ENCODE measurements around the gene SET. TPM values are rescaled to one million over a fixed set of nuclear protein-coding genes. Genes with fewer than 3 reads are reported as not detected.

The SET gene, protein sequence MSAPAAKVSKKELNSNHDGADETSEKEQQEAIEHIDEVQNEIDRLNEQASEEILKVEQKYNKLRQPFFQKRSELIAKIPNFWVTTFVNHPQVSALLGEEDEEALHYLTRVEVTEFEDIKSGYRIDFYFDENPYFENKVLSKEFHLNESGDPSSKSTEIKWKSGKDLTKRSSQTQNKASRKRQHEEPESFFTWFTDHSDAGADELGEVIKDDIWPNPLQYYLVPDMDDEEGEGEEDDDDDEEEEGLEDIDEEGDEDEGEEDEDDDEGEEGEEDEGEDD
- 438 to 515 TPM (median 467 TPM) in 5 replicates for total RNA-seq (2022; extraction: Qiagen RNA extraction)

GRCh38 chr9:128688501-128689292 is at the start of gene SET:
Gene SET, plus strand, starts transcription at chr9:128689222. Its CDS starts 361 bp downstream, at chr9:128689583.

DNA sequence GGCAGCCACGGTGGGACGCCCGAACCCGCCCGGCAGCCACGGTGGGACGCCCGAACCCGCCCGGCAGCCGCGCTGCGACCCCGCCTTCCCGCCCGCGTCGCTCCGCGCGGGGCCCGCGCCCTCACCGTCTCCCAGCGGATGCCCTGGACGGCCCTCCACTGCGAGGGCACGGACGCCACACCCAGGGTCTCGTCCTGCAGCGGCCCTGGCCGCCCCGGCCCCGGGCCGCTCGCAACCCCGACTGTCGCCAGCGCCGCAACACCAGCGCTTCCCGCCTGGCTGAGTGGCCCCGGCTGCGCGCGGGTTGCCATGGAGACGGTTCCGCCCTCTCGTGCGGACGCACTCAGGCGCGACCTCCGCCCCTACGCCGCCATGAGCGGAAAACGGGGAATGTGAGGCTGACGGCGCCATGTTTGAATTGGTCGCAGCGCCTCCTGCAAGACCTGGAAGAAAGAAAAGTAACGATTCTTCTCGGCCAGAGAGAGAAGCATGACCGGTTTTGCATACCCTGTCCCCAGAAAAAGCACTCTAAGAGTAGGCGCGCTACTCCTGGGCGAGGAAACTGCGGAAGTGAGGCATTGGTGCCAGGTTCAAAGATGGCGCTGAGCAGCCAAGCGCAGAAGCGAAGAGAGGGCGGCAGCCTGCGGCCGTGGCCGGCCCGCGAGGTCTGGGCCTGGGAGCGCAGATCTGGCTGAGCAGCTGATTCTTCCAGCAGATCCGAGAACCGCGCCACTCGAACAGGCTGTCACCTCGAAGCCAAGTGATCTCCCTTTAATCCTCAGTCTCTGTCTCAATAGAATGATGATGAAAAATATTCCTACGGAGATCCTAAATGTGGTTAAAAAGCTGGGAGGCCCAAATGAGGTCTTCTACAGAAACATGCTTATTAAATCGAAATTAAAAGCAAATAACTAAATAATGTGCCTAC is 32.3 kb upstream of the SET start, which contains the start of gene DYNC2I2:
DYNC2I2 (minus strand) TSS at position 432 of the 928 bp plus-strand sequence; CDS start at position 311, 121 bp downstream.

DNA sequence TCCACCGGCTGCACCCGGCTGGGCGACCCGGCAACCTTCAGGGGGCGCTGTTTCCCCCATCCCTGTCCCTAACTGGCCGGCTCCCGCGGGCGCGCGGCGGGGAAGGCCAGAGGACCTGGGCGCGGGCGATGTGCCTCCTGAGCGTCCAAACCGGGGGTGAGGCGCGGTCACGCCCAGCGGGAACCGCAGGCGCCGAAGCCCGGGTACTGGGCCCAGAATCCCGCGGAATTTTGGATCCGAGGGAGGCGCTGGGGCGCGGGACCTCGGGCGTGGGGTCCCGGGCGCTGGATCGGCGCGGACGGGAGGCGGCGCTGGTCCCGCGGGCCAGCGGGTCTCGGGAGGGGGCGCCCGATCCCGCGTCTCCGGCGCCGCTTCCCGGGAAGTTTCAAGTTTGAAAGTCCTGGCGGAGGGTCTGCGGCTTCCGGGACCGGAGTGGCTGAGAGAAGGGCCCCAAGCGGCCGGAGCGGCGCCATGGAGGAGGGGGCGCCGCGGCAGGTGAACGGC is 13.5 kb downstream of the SET start, which contains the start of gene PKN3:
PKN3 (plus strand) TSS at position 59 of the 504 bp plus-strand sequence; CDS start at position 472, 413 bp downstream.

DNA sequence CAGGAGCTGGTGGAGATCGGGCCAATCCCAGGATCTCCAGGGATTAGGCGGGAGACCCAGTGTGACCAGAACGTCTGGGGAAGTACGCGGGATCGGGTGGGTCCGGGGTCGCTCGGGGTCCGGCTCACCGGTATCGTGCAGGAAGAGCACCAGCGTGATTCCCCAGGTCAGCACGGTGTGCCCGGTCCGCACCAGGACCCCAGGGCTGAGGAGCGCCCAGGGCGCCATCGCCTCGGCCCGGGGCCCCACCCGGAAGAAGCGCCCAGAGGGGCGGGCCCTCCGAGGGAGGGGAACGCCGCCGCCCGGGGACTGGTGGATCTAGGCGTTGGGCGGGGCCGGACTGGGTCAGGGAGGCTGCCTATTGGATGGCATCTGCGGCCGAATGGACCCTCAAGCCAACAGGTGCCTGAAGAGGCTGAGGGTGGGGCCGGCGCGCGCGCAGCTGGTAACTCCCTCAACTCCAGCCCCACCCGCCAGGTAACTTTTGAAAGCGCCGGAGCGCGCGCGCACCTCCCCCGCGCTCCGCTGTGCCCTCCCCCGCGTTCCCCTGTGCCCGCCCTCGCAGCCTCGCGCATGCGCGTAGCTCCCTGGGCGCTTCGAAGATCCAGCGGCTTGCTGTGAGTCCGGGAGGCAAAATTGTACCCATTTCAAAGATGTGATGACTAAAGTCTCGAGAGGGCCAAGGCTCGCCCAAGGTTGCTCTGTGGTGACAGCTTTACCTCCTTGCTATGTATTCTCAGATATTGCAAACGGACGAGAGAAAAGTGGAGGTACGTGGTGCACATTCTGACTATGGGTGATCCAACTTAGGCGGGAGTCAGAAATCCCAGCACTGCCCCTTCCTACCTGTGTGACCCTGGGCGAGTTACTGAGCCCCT is 35.1 kb downstream of the SET start, which contains the start of gene ZDHHC12:
ZDHHC12 (minus strand) TSS at position 262 of the 878 bp plus-strand sequence; CDS start at position 228, 34 bp downstream.

Other genes with a start within 250 kb of the SET start
- gene ODF2, start 233.2 kb upstream of the SET start, total RNA-seq (2022; extraction: Qiagen RNA extraction): 19.8 to 28.8 TPM (median 27.4 TPM) in 5 replicates
- gene GLE1, start 184.5 kb upstream of the SET start, total RNA-seq (2022; extraction: Qiagen RNA extraction): 27.2 to 35.5 TPM (median 32.7 TPM) in 5 replicates
- 115 to 167 TPM (median 164 TPM) in 5 replicates for gene SPTAN1, start 136.6 kb upstream of the SET start, total RNA-seq (2022; extraction: Qiagen RNA extraction)
- gene DYNC2I2, start 32.4 kb upstream of the SET start, total RNA-seq (2022; extraction: Qiagen RNA extraction): 88.8 to 134 TPM (median 124 TPM) in 5 replicates
- 10.5 to 17.4 TPM (median 16.2 TPM) in 5 replicates for gene PKN3, start 13.3 kb downstream of the SET start, total RNA-seq (2022; extraction: Qiagen RNA extraction)
- gene ZDHHC12, start 34.9 kb downstream of the SET start, total RNA-seq (2022; extraction: Qiagen RNA extraction): 64.0 to 91.6 TPM (median 87.9 TPM) in 5 replicates
- 10.6 to 17.9 TPM (median 16.1 TPM) in 5 replicates for gene ZER1, start 82.7 kb downstream of the SET start, total RNA-seq (2022; extraction: Qiagen RNA extraction)
- gene TBC1D13, start 98.0 kb downstream of the SET start, total RNA-seq (2022; extraction: Qiagen RNA extraction): 17.1 to 22.4 TPM (median 20.5 TPM) in 5 replicates
- gene ENDOG, start 129.3 kb downstream of the SET start, total RNA-seq (2022; extraction: Qiagen RNA extraction): 20.9 to 30.3 TPM (median 29.1 TPM) in 5 replicates
- gene SPOUT1, start 140.6 kb downstream of the SET start, total RNA-seq (2022; extraction: Qiagen RNA extraction): 22.5 to 44.6 TPM (median 40.4 TPM) in 5 replicates
- gene KYAT1, start 192.7 kb downstream of the SET start, total RNA-seq (2022; extraction: Qiagen RNA extraction): 9.7 to 14.2 TPM (median 12.5 TPM) in 5 replicates
- gene LRRC8A, start 192.9 kb downstream of the SET start, total RNA-seq (2022; extraction: Qiagen RNA extraction): 112 to 180 TPM (median 179 TPM) in 5 replicates
- gene PHYHD1, start 231.8 kb downstream of the SET start, total RNA-seq (2022; extraction: Qiagen RNA extraction): 0.08 to 0.42 TPM (median 0.38 TPM) in 5 replicates

Data from A549 treated with dexamethasone at 1 μM for 4 hours (cell line).